IMR-90 (cell line): ENCODE results near the gene NDUFB7. TPM values are rescaled to one million over a fixed set of nuclear protein-coding genes. Genes with fewer than 3 reads are reported as not detected.

Experiments used
- ATAC-seq: fragments of 200-7000 bp; cut with Tn5 transposase; 2 replicates; pipeline ENCODE4 v1.9.1; 2020; ENCODE audit warnings: low read depth, mild to moderate bottlenecking, moderate library complexity
- BruUV-seq: library from RNA; stranded (reverse); fragments of 400-500 nt; replicated peaks from 2 replicates; lab custom pipeline; 2021; lab: Mats Ljungman, UMichigan
- CTCF ChIA-PET: fragments of 300-600 bp; formaldehyde crosslinking; extraction: SDS; loops from one replicate; lab custom pipeline; 2021; ENCODE audit warnings: antibody characterized with exemption; lab: Yijun Ruan, JAX
- POLR2A ChIA-PET: fragments of 300-600 bp; sonication (Branson Sonifier 250); formaldehyde crosslinking; loops from one replicate; lab custom pipeline; 2022; ENCODE audit warnings: antibody characterized with exemption; ENCODE audit not compliant: unreplicated experiment; lab: Charles Lee
- DNase-seq: peaks from one replicate; pipeline ENCODE4 v3.0.0; 2013
- H2AFZ ChIP-seq: replicated peaks from 2 replicates; pipeline ENCODE3; 2013; ENCODE audit warnings: low read length, mild to moderate bottlenecking; ENCODE audit not compliant: poor library complexity
- H2AK5ac ChIP-seq: 2 replicates; pipeline ENCODE4 v1.6.1; 2013; ENCODE audit warnings: low read depth, low read length, inconsistent platforms
- H2AK9ac ChIP-seq: replicated peaks from 2 replicates; pipeline ENCODE3; 2013; ENCODE audit warnings: mild to moderate bottlenecking, low read depth, low read length, moderate library complexity; ENCODE audit not compliant: poor library complexity
- H2BK120ac ChIP-seq: 2 replicates; pipeline ENCODE4 v1.6.1; 2013; ENCODE audit warnings: low read depth, low read length, inconsistent platforms
- H2BK15ac ChIP-seq: 3 replicates; pipeline ENCODE4 v1.6.1; 2013; ENCODE audit warnings: low read depth, low read length, inconsistent platforms
- H2BK20ac ChIP-seq: 2 replicates; pipeline ENCODE4 v1.6.1; 2013; ENCODE audit warnings: low read depth, mild to moderate bottlenecking, inconsistent platforms, low read length, moderate library complexity
- H2BK5ac ChIP-seq: 2 replicates; pipeline ENCODE4 v1.6.1; 2013; ENCODE audit warnings: mild to moderate bottlenecking, low read depth, low read length, inconsistent platforms; ENCODE audit not compliant: poor library complexity, severe bottlenecking
- H3K14ac ChIP-seq: replicated peaks from 2 replicates; pipeline ENCODE4 v1.6.1; 2013; ENCODE audit warnings: low read depth, low read length, inconsistent platforms
- H3K18ac ChIP-seq: 2 replicates; pipeline ENCODE4 v1.6.1; 2013; ENCODE audit warnings: low read depth, low read length, control low read depth
- H3K23ac ChIP-seq: 2 replicates; pipeline ENCODE4 v1.6.1; 2013; ENCODE audit warnings: low read depth, low read length, inconsistent platforms
- H3K27ac ChIP-seq: 2 replicates; pipeline ENCODE4 v1.5.1; 2013; ENCODE audit warnings: mild to moderate bottlenecking, control low read depth, low read length; ENCODE audit not compliant: insufficient read depth
- H3K27me3 ChIP-seq: 2 replicates; pipeline ENCODE4 v1.6.1; 2013; ENCODE audit warnings: low read length; ENCODE audit not compliant: control insufficient read depth, insufficient read depth
- H3K36me3 ChIP-seq: 2 replicates; pipeline ENCODE4 v1.6.1; 2013; ENCODE audit warnings: low read length, mixed read lengths; ENCODE audit not compliant: control insufficient read depth, insufficient read depth
- H3K4ac ChIP-seq: 2 replicates; pipeline ENCODE4 v1.6.1; 2013; ENCODE audit warnings: low read depth, low read length, inconsistent platforms
- H3K4me1 ChIP-seq: 2 replicates; pipeline ENCODE4 v1.6.1; 2013; ENCODE audit warnings: low read length, mixed read lengths; ENCODE audit not compliant: control insufficient read depth, insufficient read depth
- H3K4me2 ChIP-seq: 2 replicates; pipeline ENCODE4 v1.6.1; 2013; ENCODE audit warnings: low read depth, mild to moderate bottlenecking, control low read depth, low read length, moderate library complexity
- H3K4me3 ChIP-seq: 2 replicates; pipeline ENCODE4 v1.5.1; 2013; ENCODE audit warnings: low read depth, mild to moderate bottlenecking, control low read depth, low read length, moderate library complexity; ENCODE audit not compliant: insufficient read depth
- H3K56ac ChIP-seq: 2 replicates; pipeline ENCODE4 v1.6.1; 2013; ENCODE audit warnings: low read length, inconsistent platforms; ENCODE audit not compliant: insufficient read depth; ENCODE audit errors: extremely low read depth
- H3K79me1 ChIP-seq, 2 experiments: 2 replicates each; pipeline ENCODE4 v1.6.1; 2013; ENCODE audit warnings: low read length in 2 of 2, inconsistent platforms in 1 of 2, low read depth in 1 of 2
- H3K9ac ChIP-seq: 2 replicates; pipeline ENCODE4 v1.6.1; 2013; ENCODE audit warnings: low read depth, low read length, control low read depth
- H3K9me1 ChIP-seq: 2 replicates; pipeline ENCODE4 v1.6.1; 2013; ENCODE audit warnings: low read length, inconsistent platforms; ENCODE audit not compliant: insufficient read depth
- H3K9me3 ChIP-seq: 2 replicates; pipeline ENCODE4 v1.6.1; 2013; ENCODE audit warnings: low read length; ENCODE audit not compliant: control insufficient read depth, insufficient read depth
- H4K20me1 ChIP-seq: 2 replicates; pipeline ENCODE4 v1.6.1; 2013; ENCODE audit warnings: low read length, inconsistent platforms; ENCODE audit not compliant: insufficient read depth
- H4K5ac ChIP-seq: 2 replicates; pipeline ENCODE4 v1.6.1; 2013; ENCODE audit warnings: mild to moderate bottlenecking, low read depth, low read length, control low read depth
- H4K8ac ChIP-seq, 2 experiments: 2 replicates each; pipeline ENCODE4 v1.6.1; 2013; ENCODE audit warnings: low read depth in 2 of 2, low read length in 2 of 2, control low read depth in 1 of 2, inconsistent platforms in 1 of 2
- H4K91ac ChIP-seq: 2 replicates; pipeline ENCODE4 v1.6.1; 2013; ENCODE audit warnings: low read depth, low read length, inconsistent platforms; ENCODE audit not compliant: insufficient read depth
- CHD1 ChIP-seq: IDR thresholded peaks from 2 replicates; pipeline ENCODE4 v1.6.1; 2012; ENCODE audit warnings: low read depth, low read length, improper control_type of control experiment
- WGBS, 2 experiments: methylation state at CpG; one replicate each; pipeline versions ENCODE4 v1.1.5 to v1.1.7; 2013; ENCODE audit warnings: missing lambda C conversion rate in 2 of 2; ENCODE audit not compliant: insufficient read length in 1 of 2; ENCODE audit errors: extremely low coverage in 2 of 2; 5-methylcytosine and 5-hydroxymethylcytosine counted together
- dilution Hi-C: fragments of 300-500 bp; cut with HindIII; formaldehyde crosslinking; loops from one replicate; pipeline ENCODE4 v1.14.3; 2018; ENCODE audit warnings: low sequenced_read_pairs; ENCODE audit not compliant: unreplicated experiment
- in situ Hi-C: fragments of 300-500 bp; cut with MboI; formaldehyde crosslinking; loops from 3 replicates; pipeline ENCODE4 v1.14.3; 2019; ENCODE audit warnings: low sequenced_read_pairs, inconsistent platforms, mixed read lengths
- intact Hi-C: fragments of 100-400 bp; cut with micrococcal nuclease; formaldehyde crosslinking; loops from 2 replicates; pipeline ENCODE4 v1.10.0; 2022
- polyA plus RNA-seq, 3 experiments: library from polyadenylated mRNA; depleted of rRNA; stranded (reverse); fragments of >200 nt; gene quantifications; 2 replicates each; pipeline ENCODE4 v1.2.3, GENCODE V29; 2012; ENCODE audit warnings: low replicate concordance in 1 of 3
- total RNA-seq: library from RNA; depleted of rRNA; stranded (reverse); fragments of >200 nt; gene quantifications from 2 replicates; pipeline ENCODE4 v1.2.3, GENCODE V29; 2012
- TF ChIP-seq, protein P1 (sequence below): fragments of 150-350 bp; IDR thresholded peaks from 2 replicates; pipeline ENCODE4 v1.6.1; 2016; ENCODE audit warnings: low read depth, mild to moderate bottlenecking, low read length, moderate library complexity, borderline replicate concordance
- TF ChIP-seq, protein P2 (sequence below): fragments of 150-350 bp; IDR thresholded peaks from 2 replicates; pipeline ENCODE4 v1.6.1; 2017; ENCODE audit warnings: mild to moderate bottlenecking, antibody characterized with exemption, low read length, low read depth

NDUFB7 gene
- total and polyA plus RNA-seq, 2 of the 4 experiments (the other 2 are of a cell fraction), result 436 to 523 TPM

DNA sequence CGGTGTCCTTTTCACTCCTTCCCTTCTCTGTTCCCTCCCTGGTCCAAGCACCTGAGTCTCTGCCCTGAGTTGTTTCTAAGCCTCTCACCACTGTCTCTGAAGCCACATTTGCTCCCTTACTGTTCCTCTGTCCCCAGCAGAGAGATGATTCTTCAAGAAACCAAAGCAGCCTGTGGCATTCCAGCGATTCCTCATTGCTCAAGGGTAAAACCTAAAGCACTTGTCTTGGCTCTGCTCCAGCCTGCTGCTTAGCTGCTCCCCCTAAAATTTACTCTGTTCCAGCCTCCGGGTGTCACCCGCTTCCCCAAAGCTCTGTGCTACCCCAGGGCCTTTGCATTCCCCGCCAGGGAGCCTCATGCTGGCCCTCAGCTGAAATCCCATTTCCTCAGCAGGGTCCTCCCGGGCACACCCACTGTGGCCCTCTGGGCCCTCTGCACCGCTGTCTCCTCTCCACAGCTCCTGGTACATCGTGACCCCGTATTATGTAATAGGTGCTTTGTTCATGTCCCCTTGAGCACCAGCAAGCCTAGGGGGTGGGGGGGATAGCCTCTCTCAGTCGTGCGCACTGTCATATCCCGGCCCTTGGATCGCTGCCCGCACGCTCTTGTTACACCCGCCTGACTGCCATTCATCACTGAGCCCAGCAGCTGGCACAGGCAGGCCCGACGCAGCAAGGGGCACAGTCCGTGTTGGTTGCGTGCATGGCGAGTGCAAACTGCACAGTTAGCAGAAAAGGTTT lies 26.7 kb downstream of the NDUFB7 start:
- intact Hi-C loops (no loop called here), in situ Hi-C loops (no loop called here), dilution Hi-C loops (no loop called here)
- peak; percentile 30; the same call in 1 of the 2 replicates for ATAC-seq
- 0 out of 2 replicates have a peak overlapping the region, but pooled peaks have one; percentile 9 for H2BK20ac ChIP-seq
- no peak for DNase-seq
- no peak overlapping the region for H2AK5ac ChIP-seq
- H2AK9ac ChIP-seq, result no peak overlapping the region
- H2BK120ac ChIP-seq, result no peak overlapping the region
- no peak overlapping the region for H3K18ac ChIP-seq
- H3K36me3 ChIP-seq, result no peaks in the 10 kb centered on the region
- H2AFZ ChIP-seq, result no peak overlapping the region
- 78% methylated on average over 16 of the region's 21 CpGs; no CpG with 5 or more reads in 1 of the 2 experiments for WGBS, 2 experiments
- TF ChIP-seq, protein P1, sequence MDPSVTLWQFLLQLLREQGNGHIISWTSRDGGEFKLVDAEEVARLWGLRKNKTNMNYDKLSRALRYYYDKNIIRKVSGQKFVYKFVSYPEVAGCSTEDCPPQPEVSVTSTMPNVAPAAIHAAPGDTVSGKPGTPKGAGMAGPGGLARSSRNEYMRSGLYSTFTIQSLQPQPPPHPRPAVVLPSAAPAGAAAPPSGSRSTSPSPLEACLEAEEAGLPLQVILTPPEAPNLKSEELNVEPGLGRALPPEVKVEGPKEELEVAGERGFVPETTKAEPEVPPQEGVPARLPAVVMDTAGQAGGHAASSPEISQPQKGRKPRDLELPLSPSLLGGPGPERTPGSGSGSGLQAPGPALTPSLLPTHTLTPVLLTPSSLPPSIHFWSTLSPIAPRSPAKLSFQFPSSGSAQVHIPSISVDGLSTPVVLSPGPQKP, result no peak
- no peak for TF ChIP-seq CHD1
- TF ChIP-seq, protein P2, sequence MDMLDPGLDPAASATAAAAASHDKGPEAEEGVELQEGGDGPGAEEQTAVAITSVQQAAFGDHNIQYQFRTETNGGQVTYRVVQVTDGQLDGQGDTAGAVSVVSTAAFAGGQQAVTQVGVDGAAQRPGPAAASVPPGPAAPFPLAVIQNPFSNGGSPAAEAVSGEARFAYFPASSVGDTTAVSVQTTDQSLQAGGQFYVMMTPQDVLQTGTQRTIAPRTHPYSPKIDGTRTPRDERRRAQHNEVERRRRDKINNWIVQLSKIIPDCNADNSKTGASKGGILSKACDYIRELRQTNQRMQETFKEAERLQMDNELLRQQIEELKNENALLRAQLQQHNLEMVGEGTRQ, result no peak
- no peak overlapping the region for H3K4me2 ChIP-seq
- no peak overlapping the region for H3K4me3 ChIP-seq
- no peak overlapping the region for H3K23ac ChIP-seq
- H3K9me3 ChIP-seq, result no peaks in the 10 kb centered on the region
- no peak overlapping the region for H2BK5ac ChIP-seq
- peaks cover 19% of the 10 kb centered on the region for H4K20me1 ChIP-seq
- H3K79me1 ChIP-seq, result peaks cover 11 to 52% of the 10 kb centered on the region in 2 experiments
- H3K56ac ChIP-seq, result no peak overlapping the region
- no peak overlapping the region for H3K27ac ChIP-seq
- H3K9ac ChIP-seq, result no peak overlapping the region
- no peak overlapping the region for H3K14ac ChIP-seq
- H4K5ac ChIP-seq, result no peak overlapping the region
- ChIA-PET POLR2A (no interaction called here), CTCF (interaction anchor here (1.7 kb wide), 1 partner anchor 12 kb away, joined by 5 read pairs; no protein-coding TSS in a partner anchor)
- no peaks in the 10 kb centered on the region for H3K27me3 ChIP-seq
- no peak overlapping the region for H4K91ac ChIP-seq
- no peak overlapping the region for H2BK15ac ChIP-seq
- H3K4ac ChIP-seq, result no peak overlapping the region
- H4K8ac ChIP-seq, result no peak overlapping the region
- H3K9me1 ChIP-seq, result peaks cover 14% of the 10 kb centered on the region; the same call in 1 of the 2 replicates
- BruUV-seq, result no TSS peak
- peaks cover 6% of the 10 kb centered on the region; the same call in 1 of the 2 replicates for H3K4me1 ChIP-seq
